Measurements from ENCODE around the gene DYSF. TPM values are rescaled to one million over a fixed set of nuclear protein-coding genes. Genes with fewer than 3 reads are reported as not detected.

Gene DYSF
- total RNA-seq, 4 donors from 2014 or later = 4.2 to 12.0 (median 5.9) TPM

DNA sequence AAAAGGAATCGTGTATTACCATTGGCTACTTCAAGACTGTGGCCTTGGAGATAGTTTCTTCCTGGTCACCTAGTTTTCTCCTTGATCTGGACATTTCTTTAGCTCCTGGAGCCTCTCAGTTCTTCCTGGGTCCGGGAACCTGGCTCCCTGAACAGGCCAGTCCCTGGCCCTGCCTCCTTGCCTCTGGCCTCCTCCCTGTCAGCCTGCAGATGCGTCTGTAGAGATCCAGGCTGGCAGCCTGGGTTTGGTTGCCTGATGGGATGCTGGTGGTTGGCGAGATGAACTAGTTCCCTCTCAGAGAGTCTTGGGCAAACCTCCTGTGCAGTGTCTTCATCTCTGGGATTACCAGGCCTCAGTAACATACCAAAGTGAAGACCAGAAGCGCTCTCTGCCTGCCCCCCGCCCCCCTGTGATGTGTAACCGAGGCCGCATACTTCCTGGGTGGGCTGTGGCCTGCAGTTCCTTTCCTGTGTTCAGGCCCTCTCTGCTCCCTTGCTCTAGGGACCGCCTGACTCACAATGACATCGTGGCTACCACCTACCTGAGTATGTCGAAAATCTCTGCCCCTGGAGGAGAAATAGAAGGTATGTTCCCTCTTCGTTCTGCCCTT, 85.4 kb downstream of the DYSF start:
- Histone ChIP-seq H3K4me1 (no peaks in the 10 kb centered on the region), H3K27ac (no peak overlapping the region), H3K9me3 (peaks cover 0 to 3% (median 0%) of the 10 kb centered on the region in 4 donors), H3K27me3 (peaks cover 0 to 3% of the 10 kb centered on the region in 2 donors), H3K36me3 (no peaks in the 10 kb centered on the region), H3K4me3 (no peak overlapping the region)
- DNase-seq (ENCODE audit: low spot score in 2 of 2) = no peak
- TF ChIP-seq, protein P1, sequence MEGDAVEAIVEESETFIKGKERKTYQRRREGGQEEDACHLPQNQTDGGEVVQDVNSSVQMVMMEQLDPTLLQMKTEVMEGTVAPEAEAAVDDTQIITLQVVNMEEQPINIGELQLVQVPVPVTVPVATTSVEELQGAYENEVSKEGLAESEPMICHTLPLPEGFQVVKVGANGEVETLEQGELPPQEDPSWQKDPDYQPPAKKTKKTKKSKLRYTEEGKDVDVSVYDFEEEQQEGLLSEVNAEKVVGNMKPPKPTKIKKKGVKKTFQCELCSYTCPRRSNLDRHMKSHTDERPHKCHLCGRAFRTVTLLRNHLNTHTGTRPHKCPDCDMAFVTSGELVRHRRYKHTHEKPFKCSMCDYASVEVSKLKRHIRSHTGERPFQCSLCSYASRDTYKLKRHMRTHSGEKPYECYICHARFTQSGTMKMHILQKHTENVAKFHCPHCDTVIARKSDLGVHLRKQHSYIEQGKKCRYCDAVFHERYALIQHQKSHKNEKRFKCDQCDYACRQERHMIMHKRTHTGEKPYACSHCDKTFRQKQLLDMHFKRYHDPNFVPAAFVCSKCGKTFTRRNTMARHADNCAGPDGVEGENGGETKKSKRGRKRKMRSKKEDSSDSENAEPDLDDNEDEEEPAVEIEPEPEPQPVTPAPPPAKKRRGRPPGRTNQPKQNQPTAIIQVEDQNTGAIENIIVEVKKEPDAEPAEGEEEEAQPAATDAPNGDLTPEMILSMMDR (IDR thresholded peaks at IDR 0.05) = no peak
- TF ChIP-seq POLR2A (IDR thresholded peaks at IDR 0.05) = no peak
- no peak for TF ChIP-seq EP300 (IDR thresholded peaks at IDR 0.05)
- 85 to 87% methylated on average over 12 of the region's 12 CpGs for WGBS, 2 donors

DNA sequence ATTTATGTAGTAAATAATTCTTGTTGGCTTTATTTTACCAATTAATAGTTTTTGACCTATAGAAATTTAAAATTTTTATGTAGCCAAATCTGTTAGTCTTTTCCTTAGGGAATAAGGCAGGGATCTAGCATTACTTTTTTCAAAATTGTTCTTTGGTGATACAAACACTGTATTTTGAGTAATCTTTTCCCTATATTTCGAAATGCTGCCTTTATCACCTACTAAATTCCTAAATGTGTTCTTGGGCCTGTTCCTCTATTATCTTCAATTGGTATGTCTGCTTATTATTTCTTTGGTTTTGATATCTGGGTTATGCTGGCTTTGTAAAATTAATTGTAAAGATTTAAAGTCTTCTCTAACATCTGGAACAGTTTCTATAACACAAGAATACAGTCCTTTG, 87.5 kb downstream of the DYSF start:
- H3K36me3 ChIP-seq = no peaks in the 10 kb centered on the region
- no peak overlapping the region for H3K27ac ChIP-seq
- WGBS, 2 donors = 91 to 93% methylated on average over 1 of the region's 1 CpG
- peaks cover 0 to 3% (median 0%) of the 10 kb centered on the region in 4 donors for H3K9me3 ChIP-seq
- peaks cover 0 to 11% of the 10 kb centered on the region in 2 donors for H3K27me3 ChIP-seq
- H3K4me3 ChIP-seq = no peak overlapping the region
- H3K4me1 ChIP-seq = peaks cover 0 to 12% (median 0%) of the 10 kb centered on the region in 4 donors
- TF ChIP-seq EP300 (IDR thresholded peaks at IDR 0.05) (no peak), POLR2A (IDR thresholded peaks at IDR 0.05) (no peak)
- TF ChIP-seq, protein P1 (IDR thresholded peaks at IDR 0.05) = no peak
- DNase-seq (ENCODE audit: low spot score in 2 of 2) = no peak

DNA sequence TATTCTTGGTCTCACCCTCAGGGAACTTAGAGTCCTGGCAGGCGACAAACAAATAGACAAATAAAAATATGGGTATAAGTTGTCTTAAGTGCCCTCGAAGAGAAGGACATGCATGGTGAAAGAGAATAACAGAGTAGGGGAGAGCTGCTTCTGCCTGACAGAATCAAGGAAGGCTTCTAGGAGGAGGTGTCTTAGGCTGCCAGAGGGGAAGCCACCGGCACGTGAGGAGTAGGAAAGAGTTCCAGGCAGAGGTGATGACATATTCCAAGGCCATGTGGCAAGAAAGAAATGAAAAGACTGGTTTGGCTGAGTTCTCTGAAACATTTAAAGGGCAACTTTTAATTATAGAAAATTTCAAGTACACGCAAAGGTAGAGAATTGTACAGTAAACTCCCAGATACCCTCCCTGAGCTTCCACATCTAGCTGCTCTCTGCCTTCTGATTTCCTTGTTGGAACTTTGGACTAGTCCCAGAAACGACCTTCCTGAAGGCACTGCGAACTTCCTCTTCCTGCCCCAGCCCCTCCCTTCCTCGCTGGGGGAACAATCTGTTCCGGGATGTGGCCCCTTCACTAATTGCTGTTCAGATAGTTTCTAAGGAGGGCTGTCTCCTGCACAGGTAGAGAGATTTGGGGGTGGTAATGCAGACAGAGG, 91.7 kb downstream of the DYSF start:
- Histone ChIP-seq H3K4me1 (peaks cover 0 to 14% (median 0%) of the 10 kb centered on the region in 4 donors), H3K9me3 (peaks cover 0 to 3% (median 0%) of the 10 kb centered on the region in 4 donors), H3K36me3 (no peaks in the 10 kb centered on the region), H3K27me3 (peaks cover 0 to 16% of the 10 kb centered on the region in 2 donors), H3K27ac (no peak overlapping the region), H3K4me3 (peak overlapping the region in 1 of 4 donors; percentile 13)
- TF ChIP-seq EP300 (IDR thresholded peaks at IDR 0.05) = peak; percentile 36 to 62
- TF ChIP-seq, protein P1 (IDR thresholded peaks at IDR 0.05) = no peak
- peak in 1 of 2 donors; percentile 14 for DNase-seq (ENCODE audit: low spot score in 2 of 2)
- 58 to 59% methylated on average over 9 of the region's 9 CpGs for WGBS, 2 donors

DNA sequence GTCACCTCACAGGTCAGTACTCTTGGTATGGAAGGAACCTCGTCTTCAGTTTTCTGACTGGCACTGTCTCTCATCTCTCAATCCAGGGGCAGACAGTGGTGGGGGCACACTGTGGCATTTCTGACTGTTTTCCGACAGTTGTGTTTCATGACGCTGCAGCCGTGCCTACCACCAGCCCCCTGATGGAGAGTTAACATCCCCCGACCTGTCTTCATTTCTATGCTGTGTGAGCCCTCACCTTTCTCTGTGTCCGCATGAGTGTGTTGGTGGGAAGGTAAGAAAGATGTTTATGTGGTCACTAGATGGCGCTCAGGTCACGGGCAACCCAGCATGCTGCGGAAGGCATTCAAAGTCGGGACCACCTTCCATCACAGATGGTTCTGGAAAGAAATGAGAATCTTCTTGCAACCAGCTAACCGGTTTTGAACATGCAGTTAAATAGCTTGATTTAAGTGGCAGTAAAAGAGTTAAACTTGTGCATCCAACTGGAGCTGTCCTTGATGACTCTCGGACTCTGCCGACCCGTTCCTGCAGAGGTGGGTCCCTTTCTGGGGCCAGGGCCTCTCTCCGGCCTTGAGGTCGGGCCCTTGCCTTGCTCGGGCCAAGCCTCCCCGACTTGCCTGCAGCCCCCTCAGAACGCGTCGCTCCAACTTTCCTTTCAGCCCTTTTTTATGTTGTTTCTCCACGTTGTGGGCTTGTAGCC, 92.4 kb downstream of the DYSF start:
- peak in 1 of 2 donors; percentile 68 for DNase-seq (ENCODE audit: low spot score in 2 of 2)
- no peak overlapping the region for H3K27ac ChIP-seq
- WGBS, 2 donors = 16 to 34% methylated on average over 22 of the region's 22 CpGs
- no peaks in the 10 kb centered on the region for H3K36me3 ChIP-seq
- H3K4me1 ChIP-seq = peaks cover 0 to 14% (median 0%) of the 10 kb centered on the region in 4 donors
- TF ChIP-seq POLR2A (IDR thresholded peaks at IDR 0.05) (no peak), EP300 (IDR thresholded peaks at IDR 0.05) (no peak)
- TF ChIP-seq, protein P1 (IDR thresholded peaks at IDR 0.05) = peak; percentile 61 to 83 (median 67)
- peaks cover 0 to 3% (median 0%) of the 10 kb centered on the region in 4 donors for H3K9me3 ChIP-seq
- H3K4me3 ChIP-seq = peak overlapping the region in 1 of 4 donors; percentile 13
- H3K27me3 ChIP-seq = peaks cover 0 to 16% of the 10 kb centered on the region in 2 donors

DNA sequence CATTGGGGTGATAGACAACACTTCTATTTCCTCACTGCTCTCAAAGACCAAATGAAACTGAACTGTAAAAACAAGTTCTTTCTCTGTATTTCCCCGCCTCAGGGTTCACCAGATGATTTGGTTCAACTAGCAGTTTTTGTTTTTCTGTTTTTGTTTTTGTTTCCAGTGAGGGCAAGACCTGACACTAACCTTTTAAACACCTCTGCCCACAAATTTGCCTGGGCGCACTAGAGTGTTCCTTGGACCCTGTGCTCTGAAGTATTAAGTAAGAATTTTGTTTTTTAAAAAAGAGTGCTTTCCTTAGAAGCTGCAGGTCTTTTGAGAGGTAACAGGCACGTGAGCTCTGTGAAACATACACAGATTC, 92.9 kb downstream of the DYSF start:
- TF ChIP-seq POLR2A (IDR thresholded peaks at IDR 0.05) (no peak), EP300 (IDR thresholded peaks at IDR 0.05) (no peak)
- TF ChIP-seq, protein P1 (IDR thresholded peaks at IDR 0.05) = no peak

More for the DNA sequence above, 92.9 kb downstream of the DYSF start:
- H3K27me3 ChIP-seq = peaks cover 0 to 16% of the 10 kb centered on the region in 2 donors
- no peaks in the 10 kb centered on the region for H3K9me3 ChIP-seq
- DNase-seq (ENCODE audit: low spot score in 2 of 2) = no peak
- H3K4me3 ChIP-seq = no peak overlapping the region
- 46 to 53% methylated on average over 3 of the region's 3 CpGs for WGBS, 2 donors
- H3K4me1 ChIP-seq = peaks cover 0 to 14% (median 0%) of the 10 kb centered on the region in 4 donors
- no peaks in the 10 kb centered on the region for H3K36me3 ChIP-seq
- no peak overlapping the region for H3K27ac ChIP-seq
